Activated T-helper 1 cell treated with anti-CD3 and anti-CD28 coated beads, Interleukin-12 subunit alpha, Interleukin-12 subunit beta, Interleukin-2, Interleukin-4 antibody, amounts not matched to agents 30 ng/mL and 10 ng/mL and 1 ng/mL, durations not matched to agents 14 hours and 24 hours and 36 hours (primary cell): Measurements from ENCODE around the gene PUM1. TPM values are rescaled to one million over a fixed set of nuclear protein-coding genes. Genes with fewer than 3 reads are reported as not detected.

Source experiments
- DNase-seq: peaks from one replicate; pipeline ENCODE4 v3.0.0; 2021; ENCODE audit warnings: low spot score
- H3K27ac Mint-ChIP-seq: one replicate; pipeline ENCODE4 v1.8.0; 2021; ENCODE audit warnings: mild to moderate bottlenecking, mixed read lengths
- H3K27me3 Mint-ChIP-seq: one replicate; pipeline ENCODE4 v1.8.0; 2022; ENCODE audit warnings: mild to moderate bottlenecking, moderate library complexity, mixed read lengths; ENCODE audit not compliant: insufficient read depth
- H3K36me3 Mint-ChIP-seq: one replicate; pipeline ENCODE4 v1.8.0; 2021; ENCODE audit warnings: low read depth, mixed read lengths
- H3K4me1 Mint-ChIP-seq: one replicate; pipeline ENCODE4 v1.8.0; 2021; ENCODE audit warnings: low read depth, mixed read lengths
- H3K4me3 Mint-ChIP-seq: one replicate; pipeline ENCODE4 v1.8.0; 2021; ENCODE audit warnings: mild to moderate bottlenecking, moderate library complexity, mixed read lengths
- H3K9me3 Mint-ChIP-seq: one replicate; pipeline ENCODE4 v1.8.0; 2021; ENCODE audit warnings: mixed read lengths
- intact Hi-C: fragments of 100-400 bp; cut with micrococcal nuclease; formaldehyde crosslinking; loops from one replicate; pipeline ENCODE4 v1.15.1; 2024
- total RNA-seq: library from RNA; stranded (reverse); gene quantifications from 2 replicates; pipeline ENCODE4 v1.2.3, GENCODE V29; 2022

The PUM1 gene
- total RNA-seq, 1 donor from 2014 or later: 130 TPM

- H3K9me3 Mint-ChIP-seq: no peaks in the 10 kb centered on the region
- H3K4me3 Mint-ChIP-seq: no peak overlapping the region
- H3K27me3 Mint-ChIP-seq: no peaks in the 10 kb centered on the region
- DNase-seq: no peak
- intact Hi-C loops: no loop called here
- no peak overlapping the region for H3K27ac Mint-ChIP-seq
- H3K36me3 Mint-ChIP-seq: peaks cover 20% of the 10 kb centered on the region
- peaks cover 45% of the 10 kb centered on the region for H3K4me1 Mint-ChIP-seq
Measured at GRCh38 chr1:31033598-31033997, 31.9 kb downstream of the PUM1 start.

GRCh38 chr1:31032266-31032665 lies 33.3 kb downstream of the PUM1 start:
- peaks cover 47% of the 10 kb centered on the region for H3K4me1 Mint-ChIP-seq
- no peaks in the 10 kb centered on the region for H3K27me3 Mint-ChIP-seq
- no peak for DNase-seq
- H3K4me3 Mint-ChIP-seq: no peak overlapping the region
- H3K27ac Mint-ChIP-seq: no peak overlapping the region
- intact Hi-C loops: no loop called here
- H3K36me3 Mint-ChIP-seq: peaks cover 23% of the 10 kb centered on the region
- H3K9me3 Mint-ChIP-seq: no peaks in the 10 kb centered on the region

- no peak for DNase-seq
- Mint-ChIP-seq H3K36me3 (peaks cover 18% of the 10 kb centered on the region), H3K9me3 (no peaks in the 10 kb centered on the region), H3K27ac (peak overlapping the region; percentile 5), H3K4me1 (peaks cover 44% of the 10 kb centered on the region), H3K27me3 (no peaks in the 10 kb centered on the region), H3K4me3 (no peak overlapping the region)
- intact Hi-C loops: no loop called here
Measured at GRCh38 chr1:31031330-31032143, 34.0 kb downstream of the PUM1 start.

- Mint-ChIP-seq H3K36me3 (peaks cover 23% of the 10 kb centered on the region), H3K4me1 (peaks cover 51% of the 10 kb centered on the region), H3K27me3 (no peaks in the 10 kb centered on the region), H3K4me3 (no peak overlapping the region), H3K9me3 (no peaks in the 10 kb centered on the region), H3K27ac (no peak overlapping the region)
- intact Hi-C loops: no loop called here
- DNase-seq: no peak
Measured at GRCh38 chr1:31029026-31029425, 36.5 kb downstream of the PUM1 start.

DNA sequence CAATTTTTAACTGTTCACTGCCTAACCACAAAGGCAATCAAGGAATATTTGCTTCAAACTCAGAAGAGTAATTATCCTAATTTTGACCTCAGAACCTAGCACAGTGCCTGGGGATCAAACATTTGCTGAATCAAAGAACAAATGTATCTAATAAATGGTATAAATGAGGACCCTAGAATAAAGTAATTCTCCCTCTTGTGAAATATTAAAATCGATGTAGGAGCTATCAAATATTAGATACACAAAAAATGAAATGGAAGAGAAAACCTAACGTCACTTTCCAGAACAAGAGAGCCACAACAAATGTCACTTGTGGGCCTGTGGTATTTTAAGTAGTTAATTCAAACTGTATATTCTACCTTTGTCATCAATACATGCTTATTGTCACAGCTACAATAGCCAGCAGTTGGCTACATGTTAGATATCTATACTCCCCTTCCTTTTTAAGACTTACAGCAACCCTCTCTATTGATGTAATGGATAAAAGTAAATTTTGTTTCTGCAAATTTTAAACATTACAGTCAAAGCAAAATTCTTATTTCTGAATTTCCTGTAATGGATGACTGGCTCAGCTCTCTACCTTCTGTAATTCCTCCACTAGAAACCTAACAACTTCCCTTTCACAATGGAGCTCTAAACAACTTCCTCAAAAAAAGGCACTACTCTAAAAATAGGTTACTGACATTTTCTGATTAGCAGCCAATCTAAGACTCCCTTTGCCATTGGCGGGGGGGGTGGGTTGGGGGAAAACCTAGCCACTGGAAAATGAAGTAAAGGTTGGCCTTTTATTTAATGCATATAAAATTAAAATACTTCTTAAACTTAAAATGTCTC lies 37.6 kb downstream of the PUM1 start:
- H3K36me3 Mint-ChIP-seq: peaks cover 23% of the 10 kb centered on the region
- no peaks in the 10 kb centered on the region for H3K27me3 Mint-ChIP-seq
- H3K9me3 Mint-ChIP-seq: no peaks in the 10 kb centered on the region
- no peak for DNase-seq
- intact Hi-C loops: no loop called here
- peaks cover 53% of the 10 kb centered on the region for H3K4me1 Mint-ChIP-seq
- peak overlapping the region; percentile 2 for H3K27ac Mint-ChIP-seq
- H3K4me3 Mint-ChIP-seq: no peak overlapping the region

DNA sequence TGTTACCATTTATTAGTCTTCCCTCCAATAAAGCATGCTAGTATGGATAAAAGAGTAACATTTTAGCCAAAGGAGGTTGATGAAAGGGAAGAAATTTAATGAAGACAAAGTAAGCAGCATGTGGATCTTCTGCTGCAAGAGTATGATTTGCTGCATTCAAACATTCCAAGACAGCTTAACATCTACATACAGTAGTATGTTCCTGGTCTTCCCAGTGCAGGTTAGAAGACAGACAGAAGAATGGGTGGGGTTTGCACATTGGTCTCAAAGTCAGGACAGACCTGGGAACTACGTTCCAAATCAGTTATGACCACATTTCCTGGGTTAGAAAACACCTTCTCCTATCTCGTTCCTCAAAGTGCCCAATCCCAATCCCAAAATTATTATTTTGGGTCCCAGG lies 43.3 kb downstream of the PUM1 start:
- Mint-ChIP-seq H3K4me1 (peaks cover 65% of the 10 kb centered on the region), H3K27ac (no peak overlapping the region), H3K4me3 (no peak overlapping the region), H3K36me3 (peaks cover 27% of the 10 kb centered on the region), H3K27me3 (no peaks in the 10 kb centered on the region), H3K9me3 (no peaks in the 10 kb centered on the region)
- DNase-seq: no peak
- intact Hi-C loops: no loop called here

DNA sequence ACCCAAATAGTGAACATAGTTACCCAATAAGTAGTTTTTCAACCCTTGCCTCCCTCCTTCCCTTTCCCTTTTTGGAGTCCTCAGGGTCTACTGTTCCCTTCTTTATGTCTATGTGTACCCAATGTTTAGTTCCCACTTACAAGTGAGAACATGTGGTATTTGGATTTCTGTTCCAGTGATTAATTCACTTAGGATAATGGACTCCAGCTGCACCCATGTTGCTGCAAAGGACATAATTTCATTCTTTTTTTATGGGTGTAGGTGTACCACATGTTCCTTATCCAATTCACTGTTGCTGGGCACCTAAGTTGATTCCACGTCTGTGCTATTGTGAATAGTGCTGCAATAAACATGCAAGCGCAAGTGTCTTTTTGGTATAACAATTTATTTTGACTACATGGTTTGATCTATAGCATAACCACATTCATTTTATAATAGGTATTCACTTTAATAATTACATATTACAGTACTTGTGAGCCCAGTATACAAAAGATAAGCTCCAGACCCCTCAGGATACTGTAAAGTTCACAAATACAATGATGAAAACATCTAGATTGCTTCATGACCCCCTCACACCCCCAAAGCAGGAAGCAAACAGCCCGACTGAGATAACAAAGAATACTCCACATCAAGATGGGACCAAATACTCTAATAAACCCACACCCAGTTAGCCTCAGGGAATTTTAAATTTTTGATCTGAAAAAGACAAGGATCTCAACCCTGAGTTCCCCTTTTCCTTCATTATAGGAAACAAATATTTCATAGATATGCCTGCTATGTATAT lies 45.3 kb downstream of the PUM1 start:
- peaks cover 60% of the 10 kb centered on the region for H3K4me1 Mint-ChIP-seq
- H3K27ac Mint-ChIP-seq: no peak overlapping the region
- DNase-seq: no peak
- intact Hi-C loops: no loop called here
- peaks cover 23% of the 10 kb centered on the region for H3K36me3 Mint-ChIP-seq
- H3K27me3 Mint-ChIP-seq: no peaks in the 10 kb centered on the region
- no peaks in the 10 kb centered on the region for H3K9me3 Mint-ChIP-seq
- no peak overlapping the region for H3K4me3 Mint-ChIP-seq

GRCh38 chr1:31019401-31019800 lies 46.1 kb downstream of the PUM1 start:
- Mint-ChIP-seq H3K4me1 (peaks cover 52% of the 10 kb centered on the region), H3K27ac (peak overlapping the region; percentile 25), H3K4me3 (no peak overlapping the region), H3K36me3 (peaks cover 20% of the 10 kb centered on the region), H3K9me3 (no peaks in the 10 kb centered on the region), H3K27me3 (no peaks in the 10 kb centered on the region)
- DNase-seq: no peak
- intact Hi-C loops: loop anchor here (10.0 kb wide), 1 partner anchor 135 kb away; no protein-coding TSS in a partner anchor

DNA sequence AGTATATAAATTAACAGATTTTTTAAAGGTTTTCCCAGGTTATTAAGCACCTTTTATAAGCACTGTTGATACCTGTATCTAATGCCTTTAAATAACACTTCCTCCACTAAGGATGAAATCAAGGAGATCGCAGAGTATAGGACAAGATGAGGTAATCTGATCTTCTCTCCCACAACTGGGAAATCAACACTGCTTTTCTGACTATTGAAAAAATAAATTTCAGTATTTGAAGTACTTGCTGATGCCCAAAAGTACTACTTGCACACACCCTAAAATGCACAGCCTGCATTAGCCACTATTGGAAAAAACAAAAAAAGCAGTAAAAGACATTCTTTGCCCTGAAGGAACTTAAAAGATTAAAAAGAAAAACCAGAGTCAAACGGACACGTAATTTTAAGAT lies 48.6 kb downstream of the PUM1 start:
- Mint-ChIP-seq H3K36me3 (peaks cover 14% of the 10 kb centered on the region), H3K27ac (no peak overlapping the region), H3K4me3 (no peak overlapping the region), H3K27me3 (no peaks in the 10 kb centered on the region), H3K4me1 (peaks cover 52% of the 10 kb centered on the region), H3K9me3 (no peaks in the 10 kb centered on the region)
- no peak for DNase-seq
- intact Hi-C loops: loop anchor here (10.0 kb wide), 1 partner anchor 138 kb away; no protein-coding TSS in a partner anchor

- DNase-seq: no peak
- Mint-ChIP-seq H3K4me3 (no peak overlapping the region), H3K27ac (no peak overlapping the region), H3K27me3 (no peaks in the 10 kb centered on the region), H3K36me3 (peaks cover 8% of the 10 kb centered on the region), H3K4me1 (peaks cover 50% of the 10 kb centered on the region), H3K9me3 (no peaks in the 10 kb centered on the region)
- intact Hi-C loops: loop anchor here (10.0 kb wide), 1 partner anchor 141 kb away; no protein-coding TSS in a partner anchor
Measured at GRCh38 chr1:31013187-31013864, 52.2 kb downstream of the PUM1 start.

- H3K27ac Mint-ChIP-seq: no peak overlapping the region
- H3K36me3 Mint-ChIP-seq: peaks cover 7% of the 10 kb centered on the region
- no peak overlapping the region for H3K4me3 Mint-ChIP-seq
- H3K4me1 Mint-ChIP-seq: peaks cover 55% of the 10 kb centered on the region
- no peaks in the 10 kb centered on the region for H3K9me3 Mint-ChIP-seq
- intact Hi-C loops: loop anchor here (10.0 kb wide), 1 partner anchor 142 kb away; no protein-coding TSS in a partner anchor
- DNase-seq: no peak
- no peaks in the 10 kb centered on the region for H3K27me3 Mint-ChIP-seq
Measured at GRCh38 chr1:31012210-31012924, 53.1 kb downstream of the PUM1 start.
